Activated CD4-positive, alpha-beta T cell treated with anti-CD3 and anti-CD28 coated beads, Interleukin-2, amount 10 ng/mL, durations not matched to agents 7 days and 5 days (primary cell): ENCODE results near the gene CCDC15. TPM values are rescaled to one million over a fixed set of nuclear protein-coding genes. Genes with fewer than 3 reads are reported as not detected.
"Not testable (repeated sequence)": the region's sequence is repeated elsewhere in the genome, so short reads cannot be mapped to it uniquely, and the experiment has no call there.

Source experiments
- CTCF ChIA-PET: fragments of 350-600 bp; sonication (Branson Sonifier 250); formaldehyde crosslinking; loops from one replicate; lab custom pipeline; 2021; ENCODE audit warnings: antibody characterized with exemption; lab: Charles Lee
- POLR2A ChIA-PET: fragments of 350-600 bp; sonication (Branson Sonifier 250); formaldehyde crosslinking; loops from one replicate; lab custom pipeline; 2021; ENCODE audit warnings: antibody characterized with exemption; lab: Charles Lee
- DNase-seq: peaks from one replicate; pipeline ENCODE4 v3.0.0-alpha.2; 2020
- H3K27ac Mint-ChIP-seq: one replicate; pipeline ENCODE4 v1.8.0; 2021; ENCODE audit warnings: mild to moderate bottlenecking, moderate library complexity, mixed read lengths
- H3K27me3 Mint-ChIP-seq: one replicate; pipeline ENCODE4 v1.8.0; 2021; ENCODE audit warnings: mixed read lengths
- H3K36me3 Mint-ChIP-seq: one replicate; pipeline ENCODE4 v1.8.0; 2021; ENCODE audit warnings: low read depth, mixed read lengths
- H3K4me1 Mint-ChIP-seq: one replicate; pipeline ENCODE4 v1.8.0; 2021; ENCODE audit warnings: mixed read lengths
- H3K4me3 Mint-ChIP-seq: one replicate; pipeline ENCODE4 v1.8.0; 2021; ENCODE audit warnings: mild to moderate bottlenecking, moderate library complexity, mixed read lengths
- H3K9me3 Mint-ChIP-seq: one replicate; pipeline ENCODE4 v1.8.0; 2021; ENCODE audit warnings: mixed read lengths
- total RNA-seq, 2 experiments: library from RNA; stranded (reverse); gene quantifications; one replicate each; pipeline ENCODE4 v1.2.3, GENCODE V29; 2021

Gene CCDC15
- total RNA-seq, 2 experiments from 2014 or later: 7.3 to 9.0 TPM

GRCh38 chr11:125025968-125026367 lies 72.0 kb downstream of the CCDC15 start:
- POLR2A ChIA-PET: no interaction called here
- Mint-ChIP-seq H3K4me1 (no peaks in the 10 kb centered on the region), H3K27me3 (no peaks in the 10 kb centered on the region), H3K9me3 (no peaks in the 10 kb centered on the region), H3K27ac (no peak overlapping the region), H3K36me3 (peaks cover 14% of the 10 kb centered on the region), H3K4me3 (no peak overlapping the region)
- CTCF ChIA-PET: no interaction called here
- no peak for DNase-seq

- DNase-seq, H3K4me1 Mint-ChIP-seq, H3K4me3 Mint-ChIP-seq, H3K27ac Mint-ChIP-seq, H3K27me3 Mint-ChIP-seq, CTCF ChIA-PET, POLR2A ChIA-PET: not testable (repeated sequence)
- H3K36me3 Mint-ChIP-seq: peaks cover 25% of the 10 kb centered on the region
- H3K9me3 Mint-ChIP-seq: peaks cover 15% of the 10 kb centered on the region
These were observed 75.4 kb downstream of the CCDC15 start for GRCh38 chr11:125029431-125029830.

- no peak for DNase-seq
- peaks cover 25% of the 10 kb centered on the region for H3K9me3 Mint-ChIP-seq
- H3K27me3 Mint-ChIP-seq: no peaks in the 10 kb centered on the region
- POLR2A ChIA-PET: no interaction called here
- H3K4me3 Mint-ChIP-seq: no peak overlapping the region
- peaks cover 12% of the 10 kb centered on the region for H3K36me3 Mint-ChIP-seq
- peaks cover 1% of the 10 kb centered on the region for H3K4me1 Mint-ChIP-seq
- CTCF ChIA-PET: no interaction called here
- H3K27ac Mint-ChIP-seq: no peak overlapping the region
These were observed 82.9 kb downstream of the CCDC15 start for GRCh38 chr11:125036933-125037332.

GRCh38 chr11:125049164-125049792 lies 95.3 kb downstream of the CCDC15 start:
- H3K4me3 Mint-ChIP-seq: no peak overlapping the region
- no peak overlapping the region for H3K27ac Mint-ChIP-seq
- CTCF ChIA-PET: no interaction called here
- POLR2A ChIA-PET: no interaction called here
- DNase-seq: no peak
- H3K9me3 Mint-ChIP-seq: peaks cover 3% of the 10 kb centered on the region
- H3K4me1 Mint-ChIP-seq: peaks cover 9% of the 10 kb centered on the region
- H3K36me3 Mint-ChIP-seq: peaks cover 4% of the 10 kb centered on the region
- no peaks in the 10 kb centered on the region for H3K27me3 Mint-ChIP-seq

GRCh38 chr11:125052047-125052446 lies 98.0 kb downstream of the CCDC15 start:
- peaks cover under 1% of the 10 kb centered on the region for H3K27me3 Mint-ChIP-seq
- CTCF ChIA-PET: no interaction called here
- H3K27ac Mint-ChIP-seq: no peak overlapping the region
- no peaks in the 10 kb centered on the region for H3K9me3 Mint-ChIP-seq
- no peak for DNase-seq
- peaks cover 9% of the 10 kb centered on the region for H3K4me1 Mint-ChIP-seq
- POLR2A ChIA-PET: no interaction called here
- no peak overlapping the region for H3K4me3 Mint-ChIP-seq
- no peaks in the 10 kb centered on the region for H3K36me3 Mint-ChIP-seq

- no peak for DNase-seq
- Mint-ChIP-seq H3K9me3 (no peaks in the 10 kb centered on the region), H3K27ac (no peak overlapping the region), H3K27me3 (peaks cover 2% of the 10 kb centered on the region), H3K4me1 (peaks cover 9% of the 10 kb centered on the region), H3K36me3 (no peaks in the 10 kb centered on the region), H3K4me3 (no peak overlapping the region)
- POLR2A ChIA-PET: no interaction called here
- CTCF ChIA-PET: interaction anchor here (0.8 kb wide), 1 partner anchor 17 kb away, joined by 6 read pairs; no protein-coding TSS in a partner anchor
These were observed 99.2 kb downstream of the CCDC15 start for GRCh38 chr11:125053167-125053566.

- Mint-ChIP-seq H3K36me3 (no peaks in the 10 kb centered on the region), H3K27ac (no peak overlapping the region), H3K9me3 (no peaks in the 10 kb centered on the region), H3K27me3 (peaks cover 7% of the 10 kb centered on the region), H3K4me3 (no peak overlapping the region), H3K4me1 (peaks cover 9% of the 10 kb centered on the region)
- no peak for DNase-seq
- CTCF ChIA-PET: interaction anchor here (0.7 kb wide), 1 partner anchor 77 kb away, joined by 3 read pairs; no protein-coding TSS in a partner anchor
- POLR2A ChIA-PET: no interaction called here
These were observed 101.2 kb downstream of the CCDC15 start for GRCh38 chr11:125055107-125055715.

- peaks cover 14% of the 10 kb centered on the region for H3K27me3 Mint-ChIP-seq
- H3K36me3 Mint-ChIP-seq, H3K9me3 Mint-ChIP-seq, H3K4me1 Mint-ChIP-seq, POLR2A ChIA-PET, H3K27ac Mint-ChIP-seq, H3K4me3 Mint-ChIP-seq, DNase-seq: not testable (repeated sequence)
- CTCF ChIA-PET: interaction anchor here (0.7 kb wide), 1 partner anchor 78 kb away, joined by 3 read pairs; no protein-coding TSS in a partner anchor
These were observed 102.1 kb downstream of the CCDC15 start for GRCh38 chr11:125056111-125056510.

- Mint-ChIP-seq H3K27ac (no peak overlapping the region), H3K9me3 (no peaks in the 10 kb centered on the region), H3K36me3 (no peaks in the 10 kb centered on the region), H3K4me1 (peaks cover 9% of the 10 kb centered on the region), H3K27me3 (peaks cover 22% of the 10 kb centered on the region), H3K4me3 (no peak overlapping the region)
- DNase-seq: no peak
- ChIA-PET CTCF (no interaction called here), POLR2A (no interaction called here)
These were observed 103.1 kb downstream of the CCDC15 start for GRCh38 chr11:125056931-125057692.

GRCh38 chr11:125057693-125058016 lies 103.7 kb downstream of the CCDC15 start:
- peaks cover 10% of the 10 kb centered on the region for H3K4me1 Mint-ChIP-seq

GRCh38 chr11:125061281-125061680 lies 107.3 kb downstream of the CCDC15 start:
- Mint-ChIP-seq H3K27ac (no peak overlapping the region), H3K27me3 (peaks cover 58% of the 10 kb centered on the region), H3K4me3 (no peak overlapping the region), H3K4me1 (peaks cover 11% of the 10 kb centered on the region), H3K36me3 (no peaks in the 10 kb centered on the region), H3K9me3 (no peaks in the 10 kb centered on the region)
- DNase-seq: no peak
- ChIA-PET POLR2A (no interaction called here), CTCF (no interaction called here)

More at GRCh38 chr11:125057693-125058016, 103.7 kb downstream of the CCDC15 start:
- Mint-ChIP-seq H3K9me3 (no peaks in the 10 kb centered on the region), H3K36me3 (no peaks in the 10 kb centered on the region), H3K27me3 (peaks cover 27% of the 10 kb centered on the region), H3K4me3 (no peak overlapping the region), H3K27ac (no peak overlapping the region)
- ChIA-PET POLR2A (no interaction called here), CTCF (no interaction called here)
- no peak for DNase-seq

GRCh38 chr11:125062218-125062930 lies 108.4 kb downstream of the CCDC15 start:
- ChIA-PET CTCF (no interaction called here), POLR2A (no interaction called here)
- no peak for DNase-seq
- peak overlapping the region; percentile 71 for H3K4me3 Mint-ChIP-seq
- peaks cover 58% of the 10 kb centered on the region for H3K27me3 Mint-ChIP-seq
- no peak overlapping the region for H3K27ac Mint-ChIP-seq
- no peaks in the 10 kb centered on the region for H3K9me3 Mint-ChIP-seq
- no peaks in the 10 kb centered on the region for H3K36me3 Mint-ChIP-seq
- H3K4me1 Mint-ChIP-seq: peaks cover 11% of the 10 kb centered on the region
